Subcutaneous adipose tissue (tissue), 4 donors: ENCODE results near the gene CD36. TPM values are rescaled to one million over a fixed set of nuclear protein-coding genes. Genes with fewer than 3 reads are reported as not detected.

Experiments
- total RNA-seq, 4 donors: library from RNA; depleted of rRNA; stranded (reverse); fragments of >200 nt; gene quantifications; one replicate each; pipeline ENCODE4 v1.1.0, GENCODE V29; 2016
- TF ChIP-seq, protein P1 (sequence below): fragments of 450-650 bp; IDR thresholded peaks from one replicate; pipeline ENCODE4 v1.5.1; 2016; ENCODE audit warnings: low read depth, mild to moderate bottlenecking, control low read depth, antibody characterized with exemption, moderate library complexity

The CD36 gene
- total RNA-seq, 4 donors from 2014 or later = 2,701 to 6,827 (median 3,389) TPM

- TF ChIP-seq, protein P1, sequence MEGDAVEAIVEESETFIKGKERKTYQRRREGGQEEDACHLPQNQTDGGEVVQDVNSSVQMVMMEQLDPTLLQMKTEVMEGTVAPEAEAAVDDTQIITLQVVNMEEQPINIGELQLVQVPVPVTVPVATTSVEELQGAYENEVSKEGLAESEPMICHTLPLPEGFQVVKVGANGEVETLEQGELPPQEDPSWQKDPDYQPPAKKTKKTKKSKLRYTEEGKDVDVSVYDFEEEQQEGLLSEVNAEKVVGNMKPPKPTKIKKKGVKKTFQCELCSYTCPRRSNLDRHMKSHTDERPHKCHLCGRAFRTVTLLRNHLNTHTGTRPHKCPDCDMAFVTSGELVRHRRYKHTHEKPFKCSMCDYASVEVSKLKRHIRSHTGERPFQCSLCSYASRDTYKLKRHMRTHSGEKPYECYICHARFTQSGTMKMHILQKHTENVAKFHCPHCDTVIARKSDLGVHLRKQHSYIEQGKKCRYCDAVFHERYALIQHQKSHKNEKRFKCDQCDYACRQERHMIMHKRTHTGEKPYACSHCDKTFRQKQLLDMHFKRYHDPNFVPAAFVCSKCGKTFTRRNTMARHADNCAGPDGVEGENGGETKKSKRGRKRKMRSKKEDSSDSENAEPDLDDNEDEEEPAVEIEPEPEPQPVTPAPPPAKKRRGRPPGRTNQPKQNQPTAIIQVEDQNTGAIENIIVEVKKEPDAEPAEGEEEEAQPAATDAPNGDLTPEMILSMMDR = no peak
Observed at GRCh38 chr7:80611779-80612178, 26.7 kb upstream of the CD36 start.

DNA sequence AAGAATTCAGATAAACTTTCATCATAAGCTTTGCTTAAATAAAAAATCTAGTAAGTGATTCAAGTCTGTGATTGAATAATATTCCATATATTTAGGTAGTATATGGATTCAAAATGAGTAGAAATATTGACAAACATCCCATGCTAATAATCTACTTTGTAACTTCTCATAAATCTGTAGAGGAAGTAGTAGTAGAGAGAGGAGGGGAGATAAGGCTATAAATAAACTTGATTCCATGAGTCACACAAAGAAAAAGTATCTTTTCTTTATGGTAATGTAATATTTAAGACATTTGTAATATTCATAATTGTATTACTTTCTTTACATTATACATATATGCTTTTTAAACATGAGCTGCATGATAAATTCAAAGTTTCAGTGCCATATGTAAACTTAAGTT, 25.6 kb upstream of the CD36 start:
- TF ChIP-seq, protein P1 = no peak

- TF ChIP-seq, protein P1 = no peak
Observed at GRCh38 chr7:80613519-80613918, 24.9 kb upstream of the CD36 start.

GRCh38 chr7:80614851-80615271, 23.6 kb upstream of the CD36 start:
- TF ChIP-seq, protein P1 = no peak

DNA sequence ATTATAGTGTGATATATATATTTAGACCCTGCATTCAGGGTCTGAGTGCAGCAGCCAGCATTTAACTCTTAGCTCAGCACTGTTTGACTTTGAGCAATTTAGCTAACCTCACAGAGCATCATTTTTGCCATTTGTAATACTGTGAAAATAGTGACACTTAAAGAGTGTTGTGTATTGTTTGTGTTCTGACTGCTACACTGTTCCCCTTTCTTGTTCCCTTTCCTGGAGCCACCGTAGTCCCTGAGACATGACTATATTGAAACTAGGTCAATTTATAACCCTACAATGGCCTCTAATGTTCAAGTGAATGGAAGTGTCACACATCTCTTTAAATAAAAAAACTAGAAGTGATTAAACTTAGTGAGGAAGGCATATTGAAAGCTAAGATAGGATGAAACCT, 20.3 kb upstream of the CD36 start:
- TF ChIP-seq, protein P1 = no peak

DNA sequence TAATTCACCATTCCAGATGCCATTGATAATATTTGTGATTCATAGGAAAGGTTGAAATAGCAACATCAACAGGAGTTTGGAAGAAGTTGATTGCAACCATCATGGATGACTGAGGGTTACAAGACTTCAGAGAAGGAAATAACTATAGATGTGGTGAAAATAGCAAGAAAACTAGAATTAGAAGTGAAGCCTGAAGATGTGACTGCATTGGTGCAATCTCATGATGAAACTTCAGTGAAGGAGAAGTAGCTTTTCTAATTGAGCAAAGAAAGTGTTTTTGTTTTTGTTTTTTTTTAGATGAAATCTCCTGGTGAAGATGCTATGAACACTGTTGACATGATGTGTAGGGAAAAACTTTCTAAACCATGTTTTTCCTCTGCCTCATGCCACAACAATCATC, 18.7 kb upstream of the CD36 start:
- TF ChIP-seq, protein P1 = no peak

DNA sequence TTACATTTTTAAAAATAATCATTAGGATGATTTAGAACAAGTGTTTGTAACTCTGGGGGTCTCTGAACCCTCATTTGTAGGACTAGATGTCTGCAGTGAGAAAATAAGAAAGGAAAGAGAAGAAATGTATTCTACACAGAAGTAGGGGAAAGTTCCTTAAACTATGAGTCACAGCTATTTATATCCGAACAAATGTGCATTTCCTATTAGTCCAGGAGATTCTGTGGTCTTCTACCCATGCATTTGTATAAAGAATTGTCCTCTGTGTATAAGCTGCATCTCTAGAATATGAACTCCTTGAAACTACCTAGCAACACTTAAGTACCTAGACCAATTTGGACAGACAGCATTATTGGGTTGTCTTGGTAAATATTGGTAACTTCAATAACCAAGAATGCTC, 15.9 kb upstream of the CD36 start:
- TF ChIP-seq, protein P1 = no peak
